Measurements from ENCODE around the gene FBXO38.

Gene FBXO38

GRCh38 chr5:148416921-148417320, 33.2 kb downstream of the FBXO38 start:
- no peak for DNase-seq (ENCODE audit: extremely low read depth, low read depth)
- H3K4me3 ChIP-seq (replicated peaks; ENCODE audit: low read depth, low read length): no peak overlapping the region
- TF ChIP-seq, protein P1, sequence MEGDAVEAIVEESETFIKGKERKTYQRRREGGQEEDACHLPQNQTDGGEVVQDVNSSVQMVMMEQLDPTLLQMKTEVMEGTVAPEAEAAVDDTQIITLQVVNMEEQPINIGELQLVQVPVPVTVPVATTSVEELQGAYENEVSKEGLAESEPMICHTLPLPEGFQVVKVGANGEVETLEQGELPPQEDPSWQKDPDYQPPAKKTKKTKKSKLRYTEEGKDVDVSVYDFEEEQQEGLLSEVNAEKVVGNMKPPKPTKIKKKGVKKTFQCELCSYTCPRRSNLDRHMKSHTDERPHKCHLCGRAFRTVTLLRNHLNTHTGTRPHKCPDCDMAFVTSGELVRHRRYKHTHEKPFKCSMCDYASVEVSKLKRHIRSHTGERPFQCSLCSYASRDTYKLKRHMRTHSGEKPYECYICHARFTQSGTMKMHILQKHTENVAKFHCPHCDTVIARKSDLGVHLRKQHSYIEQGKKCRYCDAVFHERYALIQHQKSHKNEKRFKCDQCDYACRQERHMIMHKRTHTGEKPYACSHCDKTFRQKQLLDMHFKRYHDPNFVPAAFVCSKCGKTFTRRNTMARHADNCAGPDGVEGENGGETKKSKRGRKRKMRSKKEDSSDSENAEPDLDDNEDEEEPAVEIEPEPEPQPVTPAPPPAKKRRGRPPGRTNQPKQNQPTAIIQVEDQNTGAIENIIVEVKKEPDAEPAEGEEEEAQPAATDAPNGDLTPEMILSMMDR (IDR thresholded peaks at IDR 0.05; ENCODE audit: low read depth, low read length, missing control alignments): no peak

DNA sequence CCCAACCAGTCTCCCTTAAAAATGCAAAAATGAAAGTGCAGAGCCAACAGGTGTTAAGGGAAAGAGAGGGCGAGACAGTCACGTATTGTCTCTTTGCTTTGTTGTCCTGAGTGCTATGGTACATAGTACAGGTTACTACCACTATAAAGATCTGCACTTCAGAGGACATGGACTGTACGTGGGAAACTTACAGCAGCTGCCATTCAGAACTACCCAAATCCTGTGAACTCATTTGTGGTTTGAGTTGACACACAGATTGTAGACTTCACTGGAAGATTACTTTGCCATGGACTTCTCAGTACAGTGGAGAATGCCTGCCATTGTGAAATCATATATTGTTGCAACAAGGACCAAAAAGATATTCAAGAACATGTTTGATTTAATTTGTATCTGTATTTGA, 34.8 kb downstream of the FBXO38 start:
- TF ChIP-seq, protein P1 (IDR thresholded peaks at IDR 0.05; ENCODE audit: low read depth, low read length, missing control alignments): no peak
- no peak overlapping the region for H3K4me3 ChIP-seq (replicated peaks; ENCODE audit: low read depth, low read length)
- DNase-seq (ENCODE audit: extremely low read depth, low read depth): no peak

DNA sequence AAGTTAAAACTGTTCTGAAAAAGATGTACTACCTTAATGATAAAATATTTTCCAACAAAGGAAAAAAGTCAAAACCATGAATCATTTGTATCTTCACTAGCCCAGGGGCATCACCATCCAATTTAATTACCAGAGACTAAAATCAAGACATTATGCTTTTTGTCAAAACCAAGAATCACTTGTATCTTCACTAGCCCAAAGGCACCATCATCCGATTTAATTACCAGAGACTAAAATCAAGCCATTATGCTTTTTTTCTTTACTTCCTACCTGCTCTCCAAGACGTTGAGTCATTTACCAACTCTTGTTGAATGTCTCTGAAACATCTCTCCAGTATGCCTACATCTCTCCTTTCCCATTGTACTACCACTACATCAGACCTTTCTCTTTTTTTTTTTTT, 37.9 kb downstream of the FBXO38 start:
- no peak for DNase-seq (ENCODE audit: extremely low read depth, low read depth)
- TF ChIP-seq, protein P1 (IDR thresholded peaks at IDR 0.05; ENCODE audit: low read depth, low read length, missing control alignments): no peak
- no peak overlapping the region for H3K4me3 ChIP-seq (replicated peaks; ENCODE audit: low read depth, low read length)

DNA sequence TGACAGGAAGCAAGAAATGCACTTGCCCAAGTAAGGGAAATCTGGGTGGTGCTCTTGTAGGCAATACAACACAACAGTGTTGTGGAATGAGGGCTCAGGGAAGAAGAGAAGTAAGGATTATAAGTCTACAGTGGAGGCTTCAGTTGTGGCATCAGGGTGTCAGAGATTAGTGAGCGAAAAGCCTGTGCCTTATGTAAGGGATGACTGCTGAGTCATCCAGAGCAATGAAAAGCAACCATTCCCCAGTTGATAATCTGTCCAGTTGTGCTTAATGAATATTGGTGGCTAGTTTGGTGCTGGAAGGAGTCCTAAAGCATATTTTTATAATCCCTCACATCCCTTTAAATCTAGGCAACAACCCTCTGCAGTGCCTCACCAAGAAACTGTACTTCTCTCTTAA, 42.0 kb downstream of the FBXO38 start:
- DNase-seq (ENCODE audit: extremely low read depth, low read depth): no peak
- TF ChIP-seq, protein P1 (IDR thresholded peaks at IDR 0.05; ENCODE audit: low read depth, low read length, missing control alignments): no peak
- H3K4me3 ChIP-seq (replicated peaks; ENCODE audit: low read depth, low read length): no peak overlapping the region

GRCh38 chr5:148426514-148426913, 42.8 kb downstream of the FBXO38 start:
- TF ChIP-seq, protein P1 (IDR thresholded peaks at IDR 0.05; ENCODE audit: low read depth, low read length, missing control alignments): no peak
- H3K4me3 ChIP-seq (replicated peaks; ENCODE audit: low read depth, low read length): no peak overlapping the region
- DNase-seq (ENCODE audit: extremely low read depth, low read depth): no peak

DNA sequence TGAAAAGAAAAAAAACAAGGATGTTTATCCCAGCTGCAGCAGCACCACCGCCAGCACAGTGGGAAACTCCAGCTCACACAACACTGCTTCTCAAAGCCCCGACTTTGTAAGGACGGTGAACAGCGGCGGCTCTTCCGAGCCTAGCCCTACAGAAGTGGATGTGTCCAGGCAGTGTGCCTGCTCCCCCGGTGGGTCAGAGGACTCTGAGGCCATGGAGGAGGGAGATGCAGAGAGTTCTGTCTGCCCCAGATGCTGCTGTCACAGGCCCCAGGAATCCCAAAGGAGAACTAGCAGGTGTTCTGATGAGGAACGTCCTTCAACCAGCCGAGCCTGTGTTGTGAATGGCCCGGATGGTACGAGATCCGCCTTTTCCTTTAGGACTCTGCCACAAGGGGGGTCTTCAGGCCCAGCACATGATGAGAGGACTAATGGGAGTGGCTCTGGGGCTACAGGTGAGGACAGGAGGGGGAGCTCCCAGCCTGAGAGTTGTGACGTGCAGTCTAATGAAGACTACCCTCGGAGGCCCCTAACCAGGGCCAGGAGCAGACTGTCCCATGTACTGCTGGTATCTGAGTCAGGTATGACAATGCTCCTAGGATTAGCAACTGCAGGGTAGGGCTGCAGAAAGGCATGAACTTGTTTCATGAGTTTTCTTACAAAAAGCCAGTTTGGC, 43.7 kb downstream of the FBXO38 start:
- H3K4me3 ChIP-seq (replicated peaks; ENCODE audit: low read depth, low read length): no peak overlapping the region
- DNase-seq (ENCODE audit: extremely low read depth, low read depth): no peak
- TF ChIP-seq, protein P1 (IDR thresholded peaks at IDR 0.05; ENCODE audit: low read depth, low read length, missing control alignments): no peak

DNA sequence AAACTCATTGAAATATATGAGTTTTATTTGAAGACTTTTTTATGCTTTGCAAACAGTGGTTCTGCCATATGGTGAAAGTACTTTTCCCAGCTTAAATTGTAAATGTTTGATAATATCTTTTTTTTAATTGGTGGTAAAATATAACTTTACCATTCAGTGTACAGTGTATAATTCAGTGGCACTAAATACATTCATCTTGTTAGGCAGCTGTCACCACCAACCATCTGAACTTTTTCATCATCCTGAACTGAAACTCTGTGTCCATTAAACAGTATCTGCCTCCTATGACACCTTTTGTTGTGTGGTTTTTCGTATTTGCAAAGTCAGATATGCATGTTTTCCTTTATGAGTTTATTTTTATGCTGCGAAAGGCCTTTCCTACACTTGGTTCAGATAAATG, 45.1 kb downstream of the FBXO38 start:
- DNase-seq (ENCODE audit: extremely low read depth, low read depth): no peak
- TF ChIP-seq, protein P1 (IDR thresholded peaks at IDR 0.05; ENCODE audit: low read depth, low read length, missing control alignments): no peak
- no peak overlapping the region for H3K4me3 ChIP-seq (replicated peaks; ENCODE audit: low read depth, low read length)
